Fibroblast of skin of scalp (primary cell): ENCODE data around the gene C2CD4C.
"Not testable (repeated sequence)": the region's sequence is repeated elsewhere in the genome, so short reads cannot be mapped to it uniquely, and the experiment has no call there.

Source experiments
- DNase-seq: peaks from one replicate; pipeline ENCODE4 v3.0.0-alpha.2; 2013

The C2CD4C gene

DNA sequence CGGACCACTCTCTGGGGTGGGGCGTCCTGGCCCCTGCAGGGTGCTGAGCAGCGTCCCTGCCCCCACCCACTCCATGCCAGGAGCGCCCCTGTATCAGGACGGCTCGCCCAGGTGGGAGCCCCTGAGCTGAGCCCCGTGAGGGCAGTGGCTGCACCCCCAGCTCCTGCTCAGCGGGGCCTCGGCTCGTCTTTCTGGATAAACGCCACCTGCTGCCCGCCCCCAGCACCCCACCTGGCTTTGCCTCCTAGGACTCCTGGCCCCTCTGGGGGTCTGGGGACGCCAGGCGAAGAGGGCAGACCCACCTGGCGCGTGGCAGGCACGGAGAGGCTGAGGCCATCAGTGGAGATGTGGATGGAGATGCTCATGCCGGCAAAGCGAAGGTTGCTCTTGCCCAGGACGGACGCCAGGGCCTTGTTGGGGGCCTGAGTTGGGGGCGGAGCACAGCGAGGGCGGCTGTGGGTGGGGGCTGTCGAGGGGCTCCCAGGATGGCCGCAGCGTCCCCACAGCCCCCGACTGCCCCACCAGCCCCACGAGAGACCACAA, 29.5 kb upstream of the C2CD4C start:
- no peak for DNase-seq

DNA sequence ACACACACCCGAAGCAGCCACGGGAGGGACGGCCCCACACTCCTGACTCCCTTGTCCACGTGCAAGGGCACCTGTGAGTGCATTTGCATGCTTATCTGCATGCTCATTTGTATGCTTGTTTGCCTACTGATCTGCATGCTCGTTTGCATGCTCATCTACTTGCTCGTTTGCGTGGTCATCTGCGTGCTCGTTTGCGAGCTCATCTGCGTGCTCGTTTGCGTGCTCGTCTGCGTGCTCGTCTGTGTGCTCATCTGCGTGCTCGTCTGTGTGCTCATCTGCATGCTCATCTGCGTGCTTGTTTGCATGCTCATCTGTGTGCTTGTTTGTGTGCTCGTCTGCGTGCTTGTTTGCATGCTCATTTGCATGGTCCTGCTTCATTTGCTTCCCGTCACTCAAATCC, 28.1 kb upstream of the C2CD4C start:
- DNase-seq, result no peak

- DNase-seq, result no peak
These were observed 27.5 kb upstream of the C2CD4C start for GRCh38 chr19:436413-436950.

DNA sequence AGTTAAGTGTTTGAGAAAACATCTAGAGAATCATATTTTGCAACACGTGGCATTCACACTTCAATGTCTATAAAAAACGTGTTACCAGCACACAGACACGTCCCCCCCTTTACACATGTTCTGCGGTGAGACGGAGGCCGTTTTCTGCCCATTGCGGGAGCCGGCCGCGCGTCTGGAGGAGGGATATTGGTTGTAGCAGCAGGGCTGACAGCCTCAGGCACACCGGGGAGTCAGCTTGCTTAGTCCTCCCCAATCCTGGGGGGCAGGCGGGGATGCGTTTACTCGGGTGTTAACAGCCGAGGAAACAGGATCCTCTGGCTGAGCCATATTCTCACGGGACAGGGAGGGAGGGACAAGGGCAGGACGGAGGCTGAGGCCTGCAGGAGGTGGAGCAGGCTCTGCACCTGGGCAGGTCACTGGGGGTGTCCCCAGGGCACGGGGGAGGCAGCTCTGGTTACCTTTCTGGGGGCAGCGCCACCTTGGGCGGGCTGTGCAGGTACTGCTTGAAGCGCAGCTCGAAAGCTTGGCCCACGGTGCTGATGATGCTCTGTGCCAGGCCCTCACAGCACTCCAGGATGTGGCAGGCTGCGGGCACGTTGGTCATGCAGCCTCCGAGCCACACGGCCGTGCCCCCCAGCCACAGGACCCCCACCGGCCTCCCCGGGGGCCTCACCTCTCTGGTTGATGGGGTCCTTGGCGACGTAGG, 26.9 kb upstream of the C2CD4C start:
- DNase-seq, result no peak

- DNase-seq, result no peak
These were observed 26.2 kb upstream of the C2CD4C start for GRCh38 chr19:435056-435706.

DNA sequence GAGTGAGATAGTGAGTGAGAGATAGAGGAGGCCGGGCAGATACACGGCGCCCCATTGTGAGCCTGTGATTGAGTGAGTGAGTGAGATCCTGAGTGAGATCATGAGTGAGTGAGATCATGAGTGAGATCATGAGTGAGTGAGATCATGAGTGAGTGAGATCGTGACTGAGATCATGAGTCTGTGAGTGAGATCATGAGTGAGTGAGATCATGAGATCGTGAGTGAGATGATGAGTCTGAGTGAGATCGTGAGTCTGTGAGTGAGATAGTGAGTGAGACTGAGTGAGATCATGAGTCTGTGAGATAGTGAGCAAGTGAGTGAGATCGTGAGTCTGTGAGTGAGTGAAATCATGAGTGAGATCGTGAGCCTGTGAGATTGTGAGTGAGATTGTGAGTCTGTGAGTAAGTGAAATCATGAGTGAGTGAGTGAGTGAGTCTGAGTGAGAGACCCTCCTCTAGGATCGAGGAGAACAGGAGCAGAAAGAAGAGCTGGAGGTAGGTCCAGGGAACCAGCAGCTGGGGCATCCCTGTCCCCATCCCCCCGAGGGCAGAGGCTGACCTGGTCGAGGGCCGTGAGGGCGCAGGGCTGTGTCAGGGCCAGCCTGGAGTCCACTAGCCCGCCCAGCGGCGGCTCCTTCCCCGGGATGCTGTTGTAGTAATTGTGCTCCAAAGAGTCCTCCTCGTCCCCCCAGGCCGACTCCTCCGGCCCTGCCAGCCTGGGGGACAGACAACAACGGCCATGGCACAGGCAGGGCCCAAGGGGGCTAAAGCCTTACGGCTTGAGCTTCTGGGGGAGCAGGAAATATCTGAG, 25.4 kb upstream of the C2CD4C start:
- DNase-seq, result no peak

GRCh38 chr19:430701-431100, 21.8 kb upstream of the C2CD4C start:
- DNase-seq, result no peak

DNA sequence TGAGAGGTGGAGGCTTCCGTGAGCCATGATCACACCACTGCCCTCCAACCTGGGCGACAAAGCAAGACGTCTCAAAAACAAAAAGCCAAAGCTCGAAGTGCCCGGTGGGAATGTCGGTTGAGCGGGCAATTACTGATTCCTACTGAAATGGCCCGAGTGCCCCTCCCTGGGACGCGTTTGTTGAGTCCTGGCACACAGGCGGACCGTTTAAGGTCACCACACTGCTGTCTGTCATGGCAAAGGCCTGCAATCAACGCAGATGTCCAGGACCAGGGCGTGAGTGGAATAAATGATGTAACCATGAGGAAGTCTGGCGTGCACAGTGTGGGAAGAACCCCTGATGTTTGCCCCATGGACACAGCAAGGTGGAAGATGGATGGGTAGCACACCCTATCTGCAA, 19.2 kb upstream of the C2CD4C start:
- DNase-seq, result no peak

DNA sequence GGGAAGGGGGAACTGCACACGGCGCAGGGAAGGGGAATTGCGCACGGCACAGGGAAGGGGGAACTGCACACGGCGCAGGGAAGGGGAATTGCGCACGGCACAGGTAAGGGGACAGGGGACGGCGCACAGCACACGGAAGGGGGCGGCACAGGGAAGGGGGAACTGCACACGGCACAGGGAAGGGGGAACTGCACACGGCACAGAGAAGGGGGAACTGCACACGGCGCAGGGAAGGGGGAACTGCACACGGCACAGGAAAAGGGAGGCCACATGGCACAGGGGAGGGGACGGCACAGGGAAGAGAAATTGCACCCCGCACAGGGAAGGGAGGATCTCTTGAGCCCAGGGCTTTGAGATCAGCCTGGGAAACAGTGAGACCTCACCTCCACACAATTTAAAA, 18.7 kb upstream of the C2CD4C start:
- not testable (repeated sequence) for DNase-seq

DNA sequence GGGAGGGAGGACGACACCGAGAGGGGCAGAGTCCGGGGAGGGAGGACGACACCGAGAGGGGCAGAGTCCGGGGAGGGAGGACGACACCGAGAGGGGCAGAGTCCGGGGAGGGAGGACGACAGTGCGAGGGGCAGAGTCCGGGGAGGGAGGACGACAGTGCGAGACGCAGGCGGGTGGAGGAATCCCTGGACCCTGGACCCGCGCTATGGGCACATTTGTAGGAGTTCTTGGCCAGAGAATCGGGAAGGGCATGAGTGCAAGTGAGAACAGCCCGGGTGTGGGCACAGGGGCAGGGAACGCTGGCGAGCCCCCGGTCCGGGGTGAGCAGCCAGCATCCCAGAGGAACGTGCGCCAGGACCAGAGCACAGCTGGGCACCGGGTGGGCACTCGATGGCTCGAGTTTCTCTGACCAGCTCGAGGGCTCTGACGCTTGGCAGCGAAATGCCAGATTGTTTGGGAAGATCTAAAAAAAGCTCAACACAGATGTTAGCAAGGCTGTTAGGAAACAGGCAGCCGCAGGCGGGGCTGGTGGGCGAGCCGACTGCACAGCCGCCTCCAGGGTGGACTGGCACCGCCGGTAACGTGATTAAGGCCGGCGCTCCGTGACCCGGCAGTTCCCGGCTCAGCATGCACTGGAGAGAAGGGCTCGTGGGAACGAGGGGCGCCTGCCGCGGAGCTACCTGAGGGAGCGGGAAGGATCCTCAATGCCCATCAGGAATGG, 17.9 kb upstream of the C2CD4C start:
- no peak for DNase-seq

- DNase-seq, result no peak
These were observed 16.1 kb upstream of the C2CD4C start for GRCh38 chr19:425056-425455.

GRCh38 chr19:424546-424945, 15.6 kb upstream of the C2CD4C start:
- no peak for DNase-seq

DNA sequence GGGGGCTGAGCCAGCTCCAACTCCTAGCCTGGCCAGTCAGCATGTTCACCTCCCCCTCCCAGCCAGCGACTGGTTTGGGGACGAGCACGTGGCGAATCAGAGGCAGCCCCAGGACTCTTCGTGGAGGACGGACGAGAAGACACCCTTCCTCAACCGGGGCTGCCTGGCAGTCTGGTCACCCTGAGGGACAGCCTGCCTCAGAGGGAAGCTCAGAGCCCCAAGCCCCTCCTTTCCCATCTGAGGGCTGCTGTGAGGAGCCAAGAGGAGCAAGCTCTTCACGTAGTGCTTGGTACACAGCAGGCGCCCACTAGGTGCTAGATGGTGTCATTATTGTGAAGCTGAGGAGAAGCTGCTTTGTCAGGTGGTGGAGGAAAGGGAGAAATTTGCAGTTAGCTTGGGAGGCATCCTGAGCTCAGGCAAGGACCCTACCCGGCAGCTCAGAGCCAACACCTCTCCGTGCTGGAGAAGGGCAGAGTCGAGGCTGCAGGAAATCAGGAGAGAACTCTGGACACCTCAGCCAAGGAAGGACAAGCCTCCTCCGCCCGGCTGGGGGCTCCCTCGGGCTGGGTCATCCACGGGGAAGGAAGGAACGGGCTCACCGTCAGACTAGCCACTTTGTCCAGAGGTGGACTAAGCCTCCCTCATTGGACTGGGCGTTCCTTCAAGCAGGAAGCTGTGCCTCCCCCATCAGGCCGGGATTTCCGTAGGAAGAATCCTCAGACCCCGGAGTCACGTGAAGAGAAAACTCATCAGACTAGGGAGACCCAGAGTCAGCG, 14.9 kb upstream of the C2CD4C start:
- no peak for DNase-seq

DNA sequence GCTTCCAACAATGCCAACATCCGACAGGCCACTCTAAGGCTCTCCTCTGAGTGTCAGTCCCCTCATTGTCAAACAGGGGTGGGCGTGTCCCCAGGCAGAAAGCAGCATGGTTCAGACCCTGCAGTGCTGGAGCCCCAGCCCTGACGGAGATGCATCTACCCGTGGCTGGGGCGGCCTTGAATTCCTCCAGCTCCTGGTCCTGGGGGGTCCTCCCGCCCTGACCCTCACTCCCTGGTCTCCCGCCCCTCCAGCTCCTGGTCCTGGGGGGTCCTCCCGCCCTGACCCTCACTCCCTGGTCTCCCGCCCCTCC, 13.9 kb upstream of the C2CD4C start:
- not testable (repeated sequence) for DNase-seq

GRCh38 chr19:422213-422916, 13.4 kb upstream of the C2CD4C start:
- DNase-seq, result no peak

GRCh38 chr19:419721-420515, 11.0 kb upstream of the C2CD4C start:
- no peak for DNase-seq

GRCh38 chr19:418761-419671, 10.1 kb upstream of the C2CD4C start:
- no peak for DNase-seq

DNA sequence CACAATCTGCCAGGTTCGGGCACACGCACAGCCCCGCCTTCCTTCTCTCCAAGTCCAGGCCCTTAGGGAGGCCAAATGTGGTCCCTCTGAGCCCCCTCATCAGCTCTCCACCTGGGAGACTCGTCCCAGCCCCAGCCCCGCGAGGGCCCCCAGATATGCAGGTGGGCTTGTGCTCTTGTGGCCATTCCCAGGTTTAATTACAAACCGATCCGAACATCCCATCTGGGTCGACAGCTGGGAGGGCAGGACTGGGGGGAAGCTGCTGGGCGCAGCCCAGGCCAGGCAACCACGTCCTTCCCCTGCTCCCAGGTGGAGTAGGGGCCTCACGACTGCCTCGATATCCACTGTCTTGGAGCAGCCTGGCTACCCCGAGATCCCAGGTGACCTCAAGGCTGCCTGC, 7.5 kb upstream of the C2CD4C start:
- no peak for DNase-seq

GRCh38 chr19:415292-415691, 6.3 kb upstream of the C2CD4C start:
- no peak for DNase-seq
